Measurements from ENCODE around the gene PTPN20. TPM values are rescaled to one million over a fixed set of nuclear protein-coding genes. Genes with fewer than 3 reads are reported as not detected.
A peak's percentile ranks its signal among the peaks of the same experiment; 100 is the strongest.

Gene PTPN20
- total RNA-seq, 1 donor from 2014 or later = 0.26 TPM

DNA sequence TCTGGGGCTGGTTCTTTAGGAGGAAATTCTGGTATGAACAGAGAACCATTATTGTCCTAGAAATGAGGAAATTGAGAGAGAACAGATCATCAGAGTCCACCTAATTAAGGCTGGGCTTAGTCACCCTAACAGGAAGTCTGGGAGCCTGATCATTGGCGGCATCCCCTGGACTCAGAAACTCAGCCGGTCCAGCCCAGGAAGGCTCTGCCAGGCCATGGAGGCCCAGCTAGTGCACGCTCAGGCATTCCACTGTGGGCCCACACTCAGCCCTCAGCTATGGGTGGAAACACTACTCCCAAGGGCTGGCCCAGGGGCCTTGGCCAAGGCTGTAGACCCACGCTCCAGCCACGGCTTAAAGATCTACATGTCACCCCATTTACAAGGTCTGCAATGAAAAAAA, 109.2 kb downstream of the PTPN20 start:
- DNase-seq (ENCODE audit: low read depth, low spot score) = no peak

DNA sequence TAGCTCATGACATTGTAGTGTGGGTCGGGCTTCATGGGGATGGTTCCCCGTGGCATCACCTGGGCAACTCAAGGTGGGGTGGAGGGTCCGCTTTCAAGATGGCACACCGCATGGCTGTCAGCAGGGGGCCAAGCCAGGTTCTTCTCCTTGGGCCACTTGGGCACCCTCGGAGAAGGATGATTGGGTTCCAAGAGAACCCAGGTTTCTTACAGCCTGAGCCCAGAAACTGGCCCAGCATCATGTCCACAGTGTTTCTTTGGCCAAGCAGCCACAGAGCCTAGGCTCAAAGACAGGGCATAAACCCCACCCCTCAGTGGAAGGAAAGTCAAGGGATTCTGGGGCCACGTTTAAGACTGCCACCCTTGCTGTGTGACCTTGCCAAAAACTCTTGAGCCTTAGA, 110.6 kb downstream of the PTPN20 start:
- no peak for DNase-seq (ENCODE audit: low read depth, low spot score)

DNA sequence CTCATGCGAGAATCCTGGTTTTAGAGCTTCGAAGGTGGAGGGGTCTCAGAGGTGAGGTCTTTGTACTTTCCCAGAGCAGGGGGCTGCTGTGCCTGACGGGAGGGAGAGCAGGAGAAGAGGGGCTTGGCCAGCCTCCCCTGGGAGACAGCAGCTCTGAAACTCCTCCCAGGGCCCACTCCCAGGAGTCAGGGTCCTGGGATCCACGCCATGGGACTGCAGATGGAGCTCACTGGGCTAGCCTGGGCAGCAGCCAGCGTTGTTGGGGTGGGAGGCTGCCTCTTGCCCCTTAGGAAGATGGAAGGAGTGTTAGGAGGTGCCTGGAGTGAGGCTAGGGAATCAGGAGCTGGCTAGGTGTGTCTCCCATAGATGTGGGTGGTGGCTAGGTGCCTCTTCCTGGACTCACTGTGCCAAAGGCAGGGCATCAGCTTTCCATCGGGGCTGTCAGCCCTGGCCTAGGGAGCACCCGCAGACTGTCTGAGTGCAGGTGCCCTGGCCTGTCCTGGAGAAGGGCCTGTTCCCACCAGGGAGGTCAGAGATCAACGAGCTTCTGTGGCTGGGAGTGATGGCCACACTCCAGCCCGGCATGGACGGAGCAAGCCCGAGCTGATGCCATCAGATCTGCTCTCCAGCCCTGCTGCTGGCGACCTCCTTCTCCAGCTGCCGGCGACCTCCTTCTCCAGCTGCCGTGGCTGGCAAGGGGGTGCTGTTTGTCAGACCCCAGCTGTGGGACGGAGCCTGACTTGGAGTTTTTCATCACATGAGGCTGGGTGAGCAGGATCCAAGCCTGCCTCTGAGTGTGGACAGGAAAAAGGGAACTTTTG, 111.3 kb downstream of the PTPN20 start:
- no peak for DNase-seq (ENCODE audit: low read depth, low spot score)

DNA sequence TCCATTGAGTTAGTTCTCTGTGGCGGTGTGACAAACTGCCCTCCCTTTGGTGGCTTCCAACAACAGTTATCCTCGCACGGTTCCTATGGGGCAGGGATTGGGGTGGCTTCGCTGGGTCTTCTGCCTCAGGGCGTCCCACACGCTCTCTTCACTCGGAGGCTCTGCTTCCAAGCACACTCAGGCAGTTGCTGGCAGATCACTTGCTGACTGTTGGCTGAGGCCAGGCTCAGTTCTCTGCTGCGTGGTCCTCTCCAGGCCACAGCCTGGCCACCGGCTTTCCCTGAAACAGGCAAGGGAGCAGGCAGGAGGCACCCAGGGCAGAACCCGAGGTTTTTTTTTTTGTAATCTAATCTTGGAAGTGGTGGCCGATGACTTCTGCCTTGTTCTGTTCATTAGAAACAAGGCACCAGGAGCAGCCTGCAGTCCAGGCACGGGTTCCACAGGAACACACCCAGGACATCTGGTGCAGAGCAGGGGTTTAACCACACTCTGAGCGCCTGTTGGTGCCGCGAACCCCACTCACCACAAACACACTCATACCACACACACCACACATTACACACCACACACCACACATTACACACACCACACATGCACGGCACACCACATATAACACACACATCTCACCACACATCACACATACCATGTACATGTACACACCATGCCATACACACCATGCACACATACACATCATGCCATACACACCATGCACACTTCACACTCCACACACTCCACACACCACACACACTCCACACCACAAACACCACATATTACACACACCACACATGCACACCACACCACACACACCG, 112.2 kb downstream of the PTPN20 start:
- no peak for DNase-seq (ENCODE audit: low read depth, low spot score)

DNA sequence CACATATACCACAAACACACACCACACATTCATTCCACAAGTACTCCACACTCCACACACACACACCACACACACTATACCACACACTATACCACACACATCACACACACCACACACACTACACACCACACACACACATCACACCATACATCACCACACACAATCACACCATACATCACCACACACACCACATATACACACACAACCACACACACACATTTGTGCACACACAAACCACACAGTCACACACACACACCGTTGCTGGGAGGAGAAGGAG, 112.8 kb downstream of the PTPN20 start:
- no peak for DNase-seq (ENCODE audit: low read depth, low spot score)

DNA sequence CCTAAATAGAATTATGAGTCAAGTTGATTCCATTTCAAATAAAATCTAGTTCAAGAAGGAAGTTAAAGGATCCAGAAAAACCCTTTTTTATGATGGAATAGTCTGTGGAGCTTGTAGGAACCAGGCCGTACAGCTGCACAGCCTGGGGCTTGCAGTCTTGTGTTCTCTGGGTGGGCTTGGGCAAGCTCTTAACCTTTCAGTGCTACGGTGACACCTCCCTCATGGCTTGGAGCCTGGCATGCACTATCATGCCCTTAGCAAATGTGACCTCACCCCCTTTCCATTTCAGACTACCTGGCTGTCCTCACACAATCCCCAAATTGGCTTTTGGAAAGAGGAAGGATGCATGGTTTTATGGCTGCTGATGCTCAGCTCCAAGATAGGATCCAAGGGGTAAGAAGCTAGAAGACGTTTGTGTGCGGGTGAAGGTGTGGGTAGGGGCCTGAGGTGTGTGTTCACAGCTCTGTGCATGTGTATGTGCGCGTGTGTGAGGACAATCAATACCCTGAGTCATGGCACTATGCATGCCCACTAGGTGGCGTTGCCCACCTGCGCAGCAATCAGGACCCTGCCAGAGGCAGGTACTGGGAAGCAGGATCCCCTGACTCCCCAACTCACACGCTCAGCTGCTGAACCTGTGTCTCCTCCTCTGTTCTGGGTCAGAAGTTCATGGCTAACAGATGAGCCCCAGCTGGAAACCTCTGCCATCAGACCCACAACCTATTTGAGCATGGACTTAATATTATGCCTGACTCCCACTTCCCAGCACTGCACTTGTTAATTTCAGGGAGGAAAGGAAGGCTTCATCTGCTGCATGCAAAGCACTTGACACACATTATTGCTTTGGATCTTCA, 113.4 kb downstream of the PTPN20 start:
- peak; percentile 5 for DNase-seq (ENCODE audit: low read depth, low spot score)

DNA sequence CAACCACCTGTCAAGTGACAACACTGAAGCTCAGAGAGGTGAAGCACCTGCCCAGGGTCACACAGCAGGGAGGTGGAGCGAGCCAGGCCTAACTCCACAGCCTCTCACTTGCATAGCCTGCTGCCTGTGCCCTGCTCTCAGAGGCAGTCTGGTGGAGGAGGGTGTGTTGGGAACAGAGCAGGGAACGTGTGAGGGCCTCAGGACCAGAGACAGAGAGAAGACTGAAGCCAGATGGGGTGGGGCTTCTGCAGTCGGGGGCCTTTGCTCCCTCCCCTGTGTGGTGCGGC, 114.0 kb downstream of the PTPN20 start:
- DNase-seq (ENCODE audit: low read depth, low spot score) = no peak

DNA sequence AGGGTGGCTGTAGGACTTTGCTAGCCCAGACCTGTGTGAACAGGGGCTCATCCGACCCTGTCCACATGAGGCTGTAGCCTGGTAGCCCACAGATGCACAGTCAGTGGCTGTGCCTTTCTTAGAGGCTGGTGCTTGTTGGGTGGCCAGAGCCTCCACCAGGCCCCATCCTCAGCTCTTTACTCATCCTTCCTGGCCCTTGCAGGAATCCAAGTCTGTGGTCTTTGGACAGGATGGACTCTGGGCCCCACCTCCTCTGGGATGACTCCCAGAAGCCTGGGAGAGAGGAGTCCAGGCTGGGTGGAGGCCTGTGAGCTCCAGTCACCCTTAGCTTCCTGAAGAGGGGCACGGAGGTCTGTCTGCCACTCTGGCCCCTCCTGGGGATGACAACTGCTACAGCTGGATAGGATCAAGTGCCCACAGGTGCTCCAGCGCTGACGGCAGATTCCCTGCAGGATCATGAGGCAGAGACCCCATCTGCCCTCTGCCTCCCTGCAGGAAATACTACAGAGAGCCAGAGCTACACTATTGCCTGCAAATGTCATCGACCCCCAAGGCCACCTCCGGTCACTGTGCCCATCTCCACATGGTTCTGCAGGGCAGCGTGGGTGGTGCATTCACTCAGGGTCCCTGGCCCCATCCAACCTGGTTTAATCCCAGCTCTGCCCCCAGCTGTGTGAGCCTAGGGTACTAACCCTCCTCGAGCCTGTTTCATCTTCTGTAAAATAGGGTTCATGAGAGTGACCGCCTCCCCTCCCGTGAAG, 114.5 kb downstream of the PTPN20 start:
- DNase-seq (ENCODE audit: low read depth, low spot score) = no peak

DNA sequence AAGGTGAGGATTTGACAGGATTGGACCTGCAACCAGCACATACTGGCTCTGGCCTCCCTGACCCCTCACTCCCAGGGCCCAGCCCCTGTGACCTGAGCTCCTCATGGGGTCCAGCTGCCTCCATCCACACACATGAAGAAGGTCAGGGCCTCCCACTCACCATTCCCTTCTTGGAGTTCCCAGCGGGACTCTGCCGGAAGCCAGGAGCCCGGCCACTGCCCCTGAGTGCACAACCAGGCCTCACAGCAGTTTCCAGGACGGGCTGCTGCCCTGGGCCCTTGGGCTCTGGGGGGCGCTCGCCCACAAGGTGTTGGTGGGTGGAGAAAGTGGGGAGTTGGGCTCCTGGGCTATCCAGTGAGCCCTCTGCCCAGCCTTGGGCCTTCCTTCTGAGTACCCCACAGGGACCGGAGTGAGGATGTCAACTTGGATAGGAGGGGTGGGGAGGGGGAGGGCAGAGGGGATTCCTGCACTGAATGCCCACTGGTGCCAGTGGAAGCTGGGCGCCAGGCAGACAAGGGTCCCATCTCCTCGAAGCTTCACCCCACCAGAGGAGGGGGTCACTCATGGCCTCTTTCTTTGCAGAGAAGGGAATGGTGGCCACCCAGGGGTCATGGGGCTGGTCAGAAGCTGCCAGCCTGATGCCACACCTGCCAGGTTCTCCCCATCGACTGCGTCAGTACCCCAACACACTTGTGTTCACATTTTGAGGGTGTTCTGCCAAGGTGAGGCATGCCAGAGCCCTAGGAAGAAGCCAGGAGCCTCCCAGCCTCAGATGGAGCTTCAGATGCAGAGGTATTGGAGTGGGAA, 115.3 kb downstream of the PTPN20 start:
- no peak for DNase-seq (ENCODE audit: low read depth, low spot score)

DNA sequence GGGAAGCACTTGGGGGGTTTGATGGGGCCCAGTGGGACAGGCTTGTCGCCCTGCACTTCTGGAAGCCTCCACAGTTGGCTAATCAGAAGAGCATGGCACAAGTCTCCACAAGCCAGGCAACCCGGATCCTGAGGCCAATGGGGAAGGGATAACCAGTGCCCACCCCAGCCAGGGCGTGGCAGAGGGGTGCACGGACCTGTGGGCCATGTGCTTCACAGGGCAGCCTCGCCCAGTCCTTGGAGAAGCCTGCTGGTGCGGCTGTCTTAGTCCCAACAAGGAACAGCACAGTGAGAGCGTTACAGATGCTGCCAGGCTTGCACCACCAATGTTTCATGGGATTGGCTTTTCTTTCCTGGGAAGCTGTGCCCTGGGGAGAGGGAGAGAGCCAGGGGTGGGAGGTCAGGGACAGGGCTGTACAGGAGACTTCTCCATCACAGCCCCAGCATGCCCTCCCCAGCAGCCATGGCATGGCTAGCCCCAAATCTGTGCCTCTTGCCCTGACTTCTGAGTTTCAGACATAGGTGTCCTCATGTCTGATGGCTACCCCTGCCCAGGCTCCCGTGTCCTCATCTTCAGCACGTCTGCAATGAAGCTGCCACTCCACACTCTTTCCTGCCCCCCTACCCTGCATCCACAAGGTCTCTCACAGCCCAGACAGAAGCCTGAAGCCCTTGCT, 116.0 kb downstream of the PTPN20 start:
- DNase-seq (ENCODE audit: low read depth, low spot score) = no peak

DNA sequence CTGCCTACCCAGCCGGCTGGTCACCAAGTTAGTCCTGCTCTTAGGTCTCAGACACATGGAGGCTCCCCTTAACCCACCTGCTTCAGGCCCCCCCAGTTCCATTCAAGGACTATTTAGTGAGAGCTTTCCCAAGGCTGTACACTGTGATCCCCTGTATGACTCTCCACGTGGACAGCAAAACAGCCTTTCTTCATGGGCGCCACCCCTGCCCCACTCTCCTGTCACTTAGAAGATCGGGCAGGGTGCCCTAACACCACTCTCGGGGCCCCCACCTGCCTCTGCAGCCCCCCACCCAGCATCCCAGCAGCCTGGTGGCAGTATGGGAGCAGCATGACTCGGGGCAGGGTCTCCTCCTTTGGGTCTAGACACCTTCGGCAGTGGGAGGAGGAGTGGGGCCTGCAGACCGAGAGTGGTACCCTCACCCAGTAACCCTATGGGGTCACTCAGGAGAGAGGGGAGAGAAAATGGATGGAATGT, 116.6 kb downstream of the PTPN20 start:
- DNase-seq (ENCODE audit: low read depth, low spot score) = no peak

DNA sequence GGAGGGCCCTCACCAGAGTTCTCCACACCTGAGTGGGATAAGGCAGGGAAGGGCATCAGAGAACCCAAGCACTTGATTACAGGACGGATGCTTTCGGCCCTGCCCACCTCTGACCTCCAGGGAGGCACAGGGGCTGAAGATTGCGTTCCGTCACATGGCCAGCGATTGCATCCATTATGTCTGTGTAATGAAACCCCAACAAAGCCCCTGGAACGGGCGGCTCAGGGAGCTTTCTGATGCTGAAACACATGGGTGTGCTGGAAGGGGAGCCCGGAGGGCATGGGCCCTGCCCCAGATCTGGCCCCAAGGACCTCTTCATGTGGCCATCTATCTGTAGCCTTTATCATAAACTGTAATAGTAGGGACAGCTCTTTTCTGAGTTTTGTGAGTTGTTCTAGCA, 117.2 kb downstream of the PTPN20 start:
- DNase-seq (ENCODE audit: low read depth, low spot score) = no peak

DNA sequence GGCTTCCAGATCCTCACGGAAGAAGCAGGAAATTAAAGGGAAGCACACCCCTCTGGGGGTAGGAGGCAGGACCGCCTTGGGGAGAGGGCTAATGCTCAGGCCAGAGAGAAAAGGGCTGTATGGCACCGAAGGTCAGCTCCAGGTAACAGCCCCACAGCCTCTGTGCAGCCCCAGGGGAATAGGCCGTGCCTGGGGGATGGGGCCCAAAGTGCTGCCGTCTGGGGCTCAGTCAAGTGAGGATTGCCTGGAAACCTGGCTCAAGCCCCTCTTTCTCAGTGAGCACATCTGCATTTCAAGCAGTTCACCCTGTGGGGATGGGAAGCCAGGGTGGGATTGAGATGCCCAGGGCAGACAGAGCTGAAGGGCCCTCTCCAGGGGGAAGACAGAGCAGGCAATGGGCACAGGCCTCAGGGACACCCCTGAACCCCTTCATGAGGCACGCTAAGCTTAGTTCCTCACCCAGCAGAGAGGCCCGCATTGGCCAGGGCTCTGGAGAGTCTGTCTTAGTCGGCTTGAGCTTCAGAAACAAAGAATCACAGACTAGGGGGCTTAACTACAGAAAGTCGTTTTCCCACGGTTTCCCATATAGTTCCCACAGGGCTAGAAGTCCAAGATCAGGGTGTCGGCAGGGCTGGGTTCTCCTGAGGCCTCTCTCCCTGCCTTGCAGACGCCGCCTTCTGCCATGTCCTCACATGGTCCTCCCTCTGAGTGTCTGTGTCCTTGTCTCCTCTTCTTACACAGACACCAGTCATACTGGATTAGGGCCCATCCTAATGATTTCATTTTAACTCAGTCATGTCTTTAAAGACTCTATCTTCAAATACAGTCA, 118.2 kb downstream of the PTPN20 start:
- DNase-seq (ENCODE audit: low read depth, low spot score) = no peak

DNA sequence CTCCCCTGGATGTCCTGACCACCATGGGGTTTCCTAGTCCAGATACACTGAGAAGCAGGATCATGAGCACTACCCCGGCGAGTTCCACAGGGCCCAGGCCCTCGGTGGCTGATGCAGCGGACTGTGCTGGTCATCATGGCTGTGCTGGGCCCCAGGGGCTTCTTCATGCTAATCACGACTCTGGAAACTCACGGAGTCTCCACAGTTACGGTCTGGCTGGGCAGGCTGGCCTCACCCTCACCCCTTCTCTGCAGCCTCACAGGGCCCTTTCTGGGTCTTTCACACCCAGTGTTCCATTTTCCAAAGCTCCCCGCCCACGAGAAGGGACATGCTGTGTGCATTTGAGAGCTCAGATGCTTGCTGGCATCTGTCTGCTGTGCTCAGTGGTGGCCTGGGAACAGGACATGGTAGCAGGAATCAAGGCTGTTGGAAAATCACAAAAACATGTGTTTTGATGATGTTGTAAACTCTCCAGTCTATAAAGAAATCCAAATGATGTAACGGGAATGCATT, 119.0 kb downstream of the PTPN20 start:
- no peak for DNase-seq (ENCODE audit: low read depth, low spot score)

DNA sequence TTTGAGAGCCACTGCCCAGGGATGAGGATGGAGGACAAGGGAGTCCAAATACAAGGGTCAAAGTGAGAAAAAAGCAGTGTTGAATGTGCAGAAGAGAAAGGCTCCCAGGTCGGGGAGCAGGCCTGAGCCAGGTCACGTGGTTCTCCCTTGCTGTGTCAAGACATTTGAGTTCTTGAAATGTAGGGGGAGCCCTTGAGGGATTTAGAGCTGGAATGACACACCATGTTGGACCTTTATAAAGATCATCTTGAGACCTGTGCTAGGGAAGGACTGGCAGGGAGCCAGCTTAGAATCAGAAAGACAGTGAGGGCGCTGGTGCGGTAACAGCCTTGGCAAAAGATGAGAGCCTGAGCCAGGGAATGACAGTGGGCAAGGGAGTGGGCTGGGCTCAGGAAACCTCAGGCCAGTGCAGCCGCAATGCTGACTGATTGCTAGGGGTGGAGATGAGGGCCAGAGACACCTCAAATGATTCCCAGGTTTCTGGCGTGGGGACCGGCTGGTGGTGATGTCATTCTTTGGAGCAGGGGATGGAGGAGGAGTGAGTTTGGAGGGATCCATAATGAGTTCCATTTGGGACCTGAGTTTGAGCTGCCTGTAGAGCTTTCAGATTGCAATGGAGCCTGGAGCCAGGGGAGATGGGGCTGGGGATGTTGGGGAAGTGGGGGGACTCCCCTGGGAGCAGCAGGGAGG, 120.1 kb downstream of the PTPN20 start:
- no peak for DNase-seq (ENCODE audit: low read depth, low spot score)

DNA sequence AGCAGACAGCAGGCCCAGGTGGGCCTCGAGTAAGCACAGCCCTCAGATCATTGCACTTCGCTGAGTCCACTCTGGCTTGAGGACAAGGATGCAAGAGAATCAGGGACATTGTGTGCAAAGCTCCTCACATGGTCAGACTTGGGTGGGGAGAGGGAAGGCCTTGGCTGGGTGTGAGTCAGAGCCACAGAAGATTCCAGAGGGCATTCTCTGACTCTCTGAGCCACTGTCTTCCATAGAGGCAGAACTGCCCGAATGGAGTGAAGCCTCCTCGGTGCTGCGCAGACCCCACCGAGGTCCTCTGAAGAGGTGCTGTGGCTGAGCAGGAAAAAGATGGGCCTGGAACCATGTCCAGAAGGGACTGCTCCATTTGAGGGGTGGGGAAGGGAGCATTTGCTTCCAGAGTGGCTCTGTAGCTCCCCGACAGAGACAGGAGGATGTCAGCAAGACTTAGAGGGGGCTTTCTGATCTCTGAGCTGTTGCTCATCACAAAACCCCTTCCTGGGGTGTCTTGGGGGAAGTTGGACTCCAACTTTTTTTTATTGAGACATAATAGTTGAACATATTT, 120.8 kb downstream of the PTPN20 start:
- DNase-seq (ENCODE audit: low read depth, low spot score) = no peak

DNA sequence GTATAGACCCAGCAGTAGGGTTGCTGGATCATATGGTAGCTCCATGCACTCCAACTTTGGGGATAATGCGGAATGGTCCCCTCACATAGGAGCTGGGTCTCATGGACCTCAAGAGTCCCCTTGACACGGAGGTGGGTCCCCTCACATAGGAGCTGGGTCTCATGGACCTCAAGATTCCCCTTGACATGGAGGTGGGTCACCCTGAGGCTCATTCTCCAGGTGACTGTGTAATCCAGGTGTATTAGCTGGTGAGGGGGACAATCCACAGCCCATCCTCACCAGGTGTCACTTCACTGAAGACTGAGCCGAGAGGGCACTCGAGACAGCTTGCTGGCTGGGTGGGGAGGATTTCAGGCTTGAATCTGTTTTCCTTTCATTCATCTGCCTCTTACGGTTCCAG, 121.9 kb downstream of the PTPN20 start:
- no peak for DNase-seq (ENCODE audit: low read depth, low spot score)

Measured in pulmonary artery endothelial cell (primary cell).